ENCODE measurements around the gene IL4R.
A peak's percentile ranks its signal among the peaks of the same experiment; 100 is the strongest.

IL4R gene

GRCh38 chr16:27314161-27314723 lies 468 bp downstream of the IL4R start:
- DNase-seq (ENCODE audit: low read depth in 2 of 2, low spot score in 1 of 2) = peak in 1 of 2 donors; percentile 25

GRCh38 chr16:27314986-27315332 lies 1.2 kb downstream of the IL4R start:
- DNase-seq (ENCODE audit: low read depth in 2 of 2, low spot score in 1 of 2) = no peak

- DNase-seq (ENCODE audit: low read depth in 2 of 2, low spot score in 1 of 2) = no peak
These were observed 1.7 kb downstream of the IL4R start for GRCh38 chr16:27315333-27316037.

- no peak for DNase-seq (ENCODE audit: low read depth in 2 of 2, low spot score in 1 of 2)
These were observed 2.4 kb downstream of the IL4R start for GRCh38 chr16:27316038-27316680.

DNA sequence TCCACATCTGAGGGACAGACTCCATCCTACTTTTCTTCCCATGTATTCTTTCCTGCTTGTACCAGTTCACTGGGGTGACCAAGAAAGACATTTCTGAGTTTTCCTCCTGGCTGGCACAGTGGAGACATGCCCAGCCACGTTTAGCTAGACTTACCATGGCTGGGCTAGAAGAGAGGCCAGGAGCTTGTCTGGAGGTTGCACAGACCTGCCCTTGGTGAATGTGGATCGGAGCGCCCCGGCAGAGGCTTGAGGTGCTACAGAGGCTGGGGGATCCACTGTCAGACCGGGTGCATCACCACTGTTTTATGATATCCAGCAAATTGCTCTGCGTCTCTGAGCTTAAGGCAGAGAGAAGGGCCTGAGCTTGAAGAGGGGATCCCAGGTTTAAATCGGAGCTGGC lies 3.5 kb downstream of the IL4R start:
- no peak for DNase-seq (ENCODE audit: low read depth in 2 of 2, low spot score in 1 of 2)

- DNase-seq (ENCODE audit: low read depth in 2 of 2, low spot score in 1 of 2) = no peak
These were observed 4.1 kb downstream of the IL4R start for GRCh38 chr16:27317738-27318391.

DNA sequence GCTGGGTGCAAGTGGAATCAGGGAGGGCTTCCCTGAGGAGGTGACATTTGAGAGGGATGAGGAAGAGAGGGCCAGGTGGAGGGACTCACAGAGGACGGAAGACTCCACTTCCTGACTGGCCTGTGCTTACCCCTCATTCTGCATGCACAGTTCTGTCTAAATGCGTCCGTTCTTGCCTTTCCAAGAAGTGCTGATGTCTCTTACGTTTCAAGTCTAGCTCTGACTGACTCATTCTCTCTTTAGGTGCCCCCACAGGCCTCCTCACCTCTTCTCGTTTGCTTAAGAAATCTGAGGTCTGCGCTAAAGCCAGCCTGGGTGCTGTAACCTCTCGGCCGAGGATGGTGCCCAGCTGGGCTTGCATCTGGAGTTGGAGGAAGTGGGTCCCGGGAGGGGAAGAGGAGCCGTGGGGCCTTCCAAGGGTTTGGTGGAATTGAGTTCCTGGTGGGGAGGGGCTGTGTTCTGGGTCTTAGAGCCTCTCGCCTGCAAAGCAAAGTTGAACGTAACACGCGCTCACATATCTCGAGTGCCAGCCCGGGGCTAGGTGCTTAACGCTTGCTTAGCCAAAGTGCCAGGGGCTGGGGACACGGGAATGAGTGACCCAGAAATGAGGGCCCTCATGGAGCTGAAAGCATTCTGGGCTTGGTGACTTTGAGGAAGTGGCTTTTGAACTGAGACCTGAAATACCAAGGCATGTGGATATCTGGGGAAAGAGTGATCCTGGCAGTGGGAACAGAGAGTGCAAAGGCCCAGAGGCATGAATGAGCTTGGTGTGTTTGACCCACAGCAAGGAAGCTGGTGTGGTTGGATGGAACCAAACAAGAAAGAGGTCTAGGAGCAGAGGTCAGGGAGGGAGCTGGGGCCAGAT lies 4.8 kb downstream of the IL4R start:
- DNase-seq (ENCODE audit: low read depth in 2 of 2, low spot score in 1 of 2) = peak in 1 of 2 donors; percentile 32

DNA sequence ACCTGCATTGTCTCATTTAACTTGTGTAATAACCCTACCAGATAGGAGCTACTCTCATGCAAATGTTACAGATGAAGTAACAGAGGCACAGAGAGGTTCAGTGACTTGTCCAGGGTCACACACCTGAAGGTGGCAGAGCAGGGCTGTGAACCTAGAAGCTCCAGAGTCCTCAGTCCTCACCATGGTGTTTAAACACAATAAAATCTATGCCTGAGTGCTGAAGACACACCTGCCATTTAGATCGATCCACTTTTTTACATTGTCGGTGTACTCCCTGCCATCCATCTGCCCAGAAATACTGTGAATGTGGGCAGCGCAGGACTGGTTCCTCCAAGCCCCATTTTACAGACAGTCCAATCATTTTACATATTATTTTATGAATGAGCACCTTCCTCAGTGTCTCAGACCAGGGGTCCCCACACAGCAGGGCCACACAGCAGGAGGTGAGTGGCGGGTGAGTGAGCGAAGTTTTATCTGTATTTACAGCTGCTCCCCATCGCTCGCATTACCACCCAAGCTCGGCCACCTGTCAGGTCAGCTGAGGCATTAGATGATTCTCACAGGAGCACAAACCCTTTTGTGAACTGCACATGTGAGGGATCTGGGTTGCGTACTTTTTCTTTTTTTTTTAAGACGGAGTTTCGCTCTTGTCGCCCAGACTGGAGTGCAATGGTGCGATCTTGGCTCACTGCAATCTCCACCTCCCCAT lies 5.6 kb downstream of the IL4R start:
- DNase-seq (ENCODE audit: low read depth in 2 of 2, low spot score in 1 of 2) = no peak

GRCh38 chr16:27320261-27321012 lies 6.7 kb downstream of the IL4R start:
- no peak for DNase-seq (ENCODE audit: low read depth in 2 of 2, low spot score in 1 of 2)

DNA sequence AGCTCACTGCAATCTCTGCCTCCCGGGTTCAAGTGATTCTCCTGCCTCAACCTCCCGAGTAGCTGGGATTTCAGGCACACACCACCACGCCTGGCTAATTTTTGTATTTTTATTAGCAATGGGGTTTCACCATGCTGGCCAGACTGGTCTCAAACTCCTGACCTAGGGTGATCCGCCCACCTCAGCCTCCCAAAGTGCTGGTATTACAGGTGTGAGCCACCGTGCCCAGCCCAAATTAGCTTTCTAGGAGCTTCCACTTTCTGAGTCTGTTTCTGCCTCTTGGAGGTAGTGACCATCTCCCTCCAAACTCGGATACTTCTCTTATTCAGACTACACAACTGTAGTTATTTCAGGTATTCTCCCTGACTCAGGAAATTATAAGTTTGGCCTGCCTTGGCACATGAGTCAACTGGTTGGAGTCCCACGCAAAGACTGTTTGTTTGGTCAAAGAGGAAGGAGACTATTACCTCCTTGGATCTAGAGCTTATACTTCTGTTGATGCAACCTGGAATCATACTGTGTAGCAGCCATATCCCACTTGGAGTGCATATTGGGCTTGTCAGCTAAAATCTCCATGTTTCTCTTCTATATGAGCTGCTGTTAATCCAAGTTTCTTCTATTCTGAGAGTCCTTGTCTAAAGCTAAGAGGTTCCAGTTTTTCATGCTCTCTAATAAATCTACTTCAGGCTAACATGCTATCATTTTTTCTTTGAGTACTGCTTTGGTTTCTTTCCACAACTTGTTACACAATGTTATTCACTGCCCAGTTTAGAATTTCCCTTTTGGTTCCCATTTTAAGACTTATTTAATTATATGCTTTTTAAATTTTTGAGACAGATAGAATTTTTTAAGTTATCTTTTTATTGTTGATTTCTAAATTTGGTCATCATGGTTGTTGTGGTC lies 7.5 kb downstream of the IL4R start:
- DNase-seq (ENCODE audit: low read depth in 2 of 2, low spot score in 1 of 2) = no peak

DNA sequence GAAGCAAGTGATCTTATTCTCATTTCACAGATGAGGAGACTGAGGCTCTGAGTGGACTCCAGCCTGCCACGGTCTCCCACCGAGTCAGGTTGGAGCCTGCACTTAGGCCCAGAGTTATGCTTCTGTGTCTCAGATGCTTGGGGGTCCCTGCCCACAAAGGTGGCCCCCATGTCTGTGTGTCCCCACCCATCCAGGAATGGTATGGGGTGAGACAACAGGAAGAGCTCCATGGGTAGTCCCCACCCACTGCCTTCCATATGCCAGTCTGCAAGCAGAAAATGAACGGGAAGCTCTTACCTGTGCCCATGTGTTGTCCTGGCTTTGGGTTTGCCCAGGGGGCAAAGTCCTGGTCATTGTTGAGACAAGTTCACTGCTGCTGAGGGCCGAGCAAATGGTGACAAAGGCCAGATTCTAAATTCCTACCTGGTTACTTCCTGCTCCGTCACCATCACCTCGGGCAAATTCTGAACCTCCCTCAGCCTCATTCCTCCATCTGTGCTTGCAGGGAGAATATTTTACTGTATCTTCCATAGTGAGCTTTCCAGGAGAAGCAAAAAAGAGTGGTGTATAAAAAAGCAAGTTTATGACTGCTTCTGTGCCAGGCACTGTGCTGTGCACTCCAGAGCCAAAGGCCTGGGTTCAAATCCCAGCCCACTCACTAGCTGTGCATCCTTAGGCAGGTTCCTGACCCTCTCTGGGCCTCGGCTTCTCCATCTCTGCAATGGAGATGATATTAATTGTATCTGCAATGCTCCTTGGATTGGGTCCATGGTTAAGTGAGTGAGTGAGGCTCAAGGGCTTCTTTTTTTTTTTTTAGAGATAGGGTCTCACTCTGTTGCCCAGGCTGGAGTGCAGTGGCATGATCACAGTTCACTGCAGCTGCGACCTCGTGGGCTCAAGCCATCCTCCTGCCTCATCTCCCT lies 9.3 kb downstream of the IL4R start:
- DNase-seq (ENCODE audit: low read depth in 2 of 2, low spot score in 1 of 2) = no peak

GRCh38 chr16:27323781-27324561 lies 10.2 kb downstream of the IL4R start:
- no peak for DNase-seq (ENCODE audit: low read depth in 2 of 2, low spot score in 1 of 2)

- DNase-seq (ENCODE audit: low read depth in 2 of 2, low spot score in 1 of 2) = no peak
These were observed 11.1 kb downstream of the IL4R start for GRCh38 chr16:27324851-27325301.

DNA sequence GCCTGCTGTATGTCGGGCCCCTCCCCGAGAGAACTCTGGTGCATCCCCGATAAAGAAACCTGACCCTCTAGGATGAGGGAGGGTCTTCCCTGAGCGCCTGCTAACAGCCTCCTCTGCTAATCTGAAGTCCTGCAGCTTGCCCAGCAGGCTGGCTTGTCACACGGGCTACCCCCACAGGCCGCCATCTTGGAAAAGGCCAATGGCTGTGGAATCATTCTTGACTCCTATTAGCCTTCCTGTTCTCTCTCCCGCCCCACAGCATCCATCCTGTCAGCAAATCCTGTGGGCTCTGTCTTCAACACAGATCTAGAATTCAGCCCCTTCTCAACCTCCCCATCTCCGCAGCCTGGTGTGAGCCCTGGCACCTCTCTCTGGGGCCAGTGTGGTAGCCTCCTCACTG lies 12.0 kb downstream of the IL4R start:
- DNase-seq (ENCODE audit: low read depth in 2 of 2, low spot score in 1 of 2) = no peak

- no peak for DNase-seq (ENCODE audit: low read depth in 2 of 2, low spot score in 1 of 2)
These were observed 12.5 kb downstream of the IL4R start for GRCh38 chr16:27326251-27326650.

- no peak for DNase-seq (ENCODE audit: low read depth in 2 of 2, low spot score in 1 of 2)
These were observed 13.2 kb downstream of the IL4R start for GRCh38 chr16:27326738-27327585.
